SK-N-SH (cell line): ENCODE results near the gene ALKBH2. TPM values are rescaled to one million over a fixed set of nuclear protein-coding genes. Genes with fewer than 3 reads are reported as not detected.

Experiments used
- CTCF ChIA-PET: fragments of 300-600, 350-600 bp; formaldehyde crosslinking; extraction: SDS; loops from one replicate; lab custom pipeline; 2021; lab: Yijun Ruan, JAX
- POLR2A ChIA-PET: fragments of 350-600 bp; sonication (Branson Sonifier 250); formaldehyde crosslinking; extraction: SDS; loops from one replicate; lab custom pipeline; 2020; ENCODE audit warnings: antibody characterized with exemption, inconsistent platforms; lab: Yijun Ruan, JAX
- DNase-seq: peaks from one replicate; pipeline ENCODE4 v3.0.0; 2012
- H2AFZ ChIP-seq: fragments of 200-600 bp; sonication (generic); 2 replicates; pipeline ENCODE4 v1.8.1; 2016; ENCODE audit warnings: antibody characterized with exemption, mild to moderate bottlenecking, low read depth
- H3F3A ChIP-seq: fragments of 200-600 bp; sonication (generic); replicated peaks from 2 replicates; pipeline ENCODE3; 2016; ENCODE audit warnings: antibody characterized with exemption, mild to moderate bottlenecking; ENCODE audit not compliant: insufficient read depth
- H3K27ac ChIP-seq, 2 experiments: fragments of 200-500 bp in 1 of 2; fragments of 200-600 bp in 1 of 2; sonication (Bioruptor generic) in 1 of 2; sonication (generic), shearing (Covaris generic) in 1 of 2; 2 replicates each; pipeline versions ENCODE4 v1.5.1 to v1.6.1; 2014 to 2016; ENCODE audit warnings: low read depth in 2 of 2, inconsistent platforms in 1 of 2, low read length in 1 of 2, mild to moderate bottlenecking in 1 of 2, mixed read lengths in 1 of 2
- H3K27me3 ChIP-seq: fragments of 200-600 bp; sonication (generic), shearing (Covaris generic); 2 replicates; pipeline ENCODE4 v1.6.1; 2016; ENCODE audit warnings: mixed run types; ENCODE audit not compliant: insufficient read depth
- H3K36me3 ChIP-seq, 2 experiments: fragments of 200-500 bp in 1 of 2; fragments of 200-600 bp in 1 of 2; sonication (Bioruptor generic) in 1 of 2; sonication (generic) in 1 of 2; replicated peaks in 1 of 2; 2 replicates each; pipeline versions ENCODE3 to v1.5.1; 2014 to 2016; ENCODE audit warnings: low read length in 1 of 2, mild to moderate bottlenecking in 1 of 2; ENCODE audit not compliant: insufficient read depth in 2 of 2, control insufficient read depth in 1 of 2
- H3K4me1 ChIP-seq, 2 experiments: fragments of 200-500 bp in 1 of 2; fragments of 200-600 bp in 1 of 2; sonication (Bioruptor generic) in 1 of 2; sonication (generic), shearing (Covaris generic) in 1 of 2; 2 replicates each; pipeline versions ENCODE4 v1.5.1 to v1.6.1; 2014 to 2016; ENCODE audit warnings: low read depth in 1 of 2, low read length in 1 of 2, mixed run types in 1 of 2; ENCODE audit not compliant: insufficient read depth in 2 of 2, control insufficient read depth in 1 of 2
- H3K4me2 ChIP-seq: fragments of 200-600 bp; sonication (generic), shearing (Covaris generic); 2 replicates; pipeline ENCODE4 v1.6.1; 2017; ENCODE audit warnings: mixed run types
- H3K4me3 ChIP-seq, 2 experiments: fragments of 200-500 bp in 1 of 2; fragments of 200-600 bp in 1 of 2; sonication (Bioruptor generic) in 1 of 2; sonication (generic), shearing (Covaris generic) in 1 of 2; 2 replicates each; pipeline versions ENCODE4 v1.5.1 to v1.8.1; 2014 to 2016; ENCODE audit warnings: low read depth in 2 of 2, inconsistent platforms in 1 of 2, low read length in 1 of 2, mild to moderate bottlenecking in 1 of 2, mixed read lengths in 1 of 2, moderate library complexity in 1 of 2
- H3K79me2 ChIP-seq: fragments of 200-600 bp; sonication (generic); 2 replicates; pipeline ENCODE4 v1.8.1; 2017; ENCODE audit warnings: mild to moderate bottlenecking; ENCODE audit not compliant: insufficient read depth
- H3K9ac ChIP-seq: fragments of 200-600 bp; sonication (generic); 2 replicates; pipeline ENCODE4 v1.6.1; 2017; ENCODE audit warnings: mixed run types
- H3K9me2 ChIP-seq: fragments of 200-600 bp; sonication (generic); 2 replicates; pipeline ENCODE4 v1.6.1; 2017; ENCODE audit warnings: mixed run types
- H3K9me3 ChIP-seq: fragments of 200-600 bp; sonication (generic); 2 replicates; pipeline ENCODE4 v1.6.1; 2017; ENCODE audit warnings: mixed run types, mild to moderate bottlenecking, moderate library complexity
- H4K20me1 ChIP-seq: fragments of 200-600 bp; sonication (generic); 2 replicates; pipeline ENCODE4 v1.6.1; 2017; ENCODE audit warnings: mild to moderate bottlenecking, mixed run types; ENCODE audit not compliant: insufficient read depth
- FOXJ3 ChIP-seq: sonication (generic); formaldehyde crosslinking; IDR thresholded peaks from 2 replicates; pipeline ENCODE4 v1.5.1; 2020; ENCODE audit warnings: mild to moderate bottlenecking, missing genetic modification reagents
- IRF3 ChIP-seq: fragments of 150-350 bp; IDR thresholded peaks from 2 replicates; pipeline ENCODE4 v1.6.1; 2016; ENCODE audit warnings: mild to moderate bottlenecking, low read depth, low read length
- MEF2A ChIP-seq: IDR thresholded peaks from 2 replicates; pipeline ENCODE4 v1.4.0; 2012; ENCODE audit warnings: low read depth, borderline replicate concordance
- RCOR1 ChIP-seq: fragments of 150-350 bp; IDR thresholded peaks from 2 replicates; pipeline ENCODE4 v1.6.1; 2017; ENCODE audit warnings: antibody characterized with exemption, low read length
- RFX5 ChIP-seq: IDR thresholded peaks from 2 replicates; pipeline ENCODE4 v1.6.1; 2012; ENCODE audit warnings: mild to moderate bottlenecking, improper control_type of control experiment, low read length
- SIN3A ChIP-seq: IDR thresholded peaks from 2 replicates; pipeline ENCODE4 v1.6.1; 2012; ENCODE audit warnings: low read depth, mild to moderate bottlenecking, low read length, moderate library complexity, borderline replicate concordance
- TAF1 ChIP-seq: IDR thresholded peaks from 2 replicates; pipeline ENCODE4 v1.6.1; 2012; ENCODE audit warnings: low read depth, mild to moderate bottlenecking, low read length, moderate library complexity, borderline replicate concordance
- TEAD4 ChIP-seq: IDR thresholded peaks from 2 replicates; pipeline ENCODE4 v1.4.0; 2012; ENCODE audit warnings: mild to moderate bottlenecking, borderline replicate concordance; ENCODE audit not compliant: insufficient read depth
- USF1 ChIP-seq: IDR thresholded peaks from 2 replicates; pipeline ENCODE4 v1.4.0; 2012; ENCODE audit warnings: low read depth, borderline replicate concordance
- WGBS: methylation state at CpG from one replicate; pipeline ENCODE4 v1.1.6; 2017; ENCODE audit warnings: low lambda C conversion rate; 5-methylcytosine and 5-hydroxymethylcytosine counted together
- polyA plus RNA-seq, 3 experiments: library from polyadenylated mRNA; depleted of rRNA; stranded (reverse); fragments of >200 nt; gene quantifications; 2 replicates each; pipeline ENCODE4 v1.2.3, GENCODE V29; 2012

ALKBH2 gene
- polyA plus RNA-seq, 1 of the 3 experiments (the other 2 are of a cell fraction), result 47.3 TPM

- peaks cover 18% of the 10 kb centered on the region for H3K79me2 ChIP-seq
- H3K4me3 ChIP-seq, result no peak overlapping the region
- 94% methylated on average over 3 of the region's 3 CpGs for WGBS
- TF ChIP-seq IRF3, result no peak
- TF ChIP-seq FOXJ3 (CRISPR knock-in tag), result no peak
- no peak for TF ChIP-seq MEF2A
- TF ChIP-seq, all 33 proteins: peak for 0
- DNase-seq, result no peak
- no peaks in the 10 kb centered on the region for H4K20me1 ChIP-seq
- H3K27ac ChIP-seq, result no peak overlapping the region
- H2AFZ ChIP-seq, result no peak overlapping the region
- CTCF ChIA-PET, result interaction anchor here (1.2 kb wide), 1 partner anchor 9 kb away, joined by 5 read pairs; no protein-coding TSS in a partner anchor
- H3F3A ChIP-seq, result no peaks in the 10 kb centered on the region
- H3K4me2 ChIP-seq, result no peak overlapping the region
- peaks cover 37 to 38% of the 10 kb centered on the region in 2 experiments for H3K36me3 ChIP-seq
- no peak overlapping the region for H3K9ac ChIP-seq
- no peaks in the 10 kb centered on the region for H3K27me3 ChIP-seq
- H3K4me1 ChIP-seq, result peaks cover 0 to 5% of the 10 kb centered on the region in 2 experiments; a peak in 2 of 4 replicates
- no peaks in the 10 kb centered on the region for H3K9me2 ChIP-seq
- POLR2A ChIA-PET, result interaction anchor here (1.0 kb wide), 1 partner anchor 82 kb away, joined by 4 read pairs; the partner anchor contains the start of gene SVOP
- no peaks in the 10 kb centered on the region for H3K9me3 ChIP-seq
These were observed 9.2 kb upstream of the ALKBH2 start for GRCh38 chr12:109102491-109102890.

GRCh38 chr12:109100741-109101140 lies 7.5 kb upstream of the ALKBH2 start:
- POLR2A ChIA-PET, result no interaction called here
- 100% methylated on average over 4 of the region's 4 CpGs for WGBS

More at GRCh38 chr12:109100741-109101140, 7.5 kb upstream of the ALKBH2 start:
- Histone ChIP-seq H3K9me3 (no peaks in the 10 kb centered on the region), H3K27ac (no peak overlapping the region), H3K27me3 (no peaks in the 10 kb centered on the region), H4K20me1 (no peaks in the 10 kb centered on the region), H3K4me3 (no peak overlapping the region)
- DNase-seq, result no peak
- CTCF ChIA-PET, result interaction anchor here (0.9 to 2.7 kb wide), 2 partner anchors 11 to 284 kb away, joined by 3 to 26 read pairs; no protein-coding TSS in a partner anchor
- TF ChIP-seq TEAD4, result no peak
- TF ChIP-seq SIN3A, result no peak
- TF ChIP-seq TAF1, result no peak
- TF ChIP-seq RCOR1, result no peak
- TF ChIP-seq USF1, result no peak
- no peak for TF ChIP-seq RFX5
- TF ChIP-seq, all 33 proteins: peak for 0
- peaks cover 27 to 32% of the 10 kb centered on the region in 2 experiments for H3K36me3 ChIP-seq
- H3K4me1 ChIP-seq, result peaks cover 2 to 5% of the 10 kb centered on the region in 2 experiments; a peak in 2 of 4 replicates
- no peaks in the 10 kb centered on the region for H3F3A ChIP-seq
- H2AFZ ChIP-seq, result no peak overlapping the region
- peaks cover 18% of the 10 kb centered on the region for H3K79me2 ChIP-seq
- no peaks in the 10 kb centered on the region for H3K9me2 ChIP-seq
- no peak overlapping the region for H3K9ac ChIP-seq
- no peak overlapping the region for H3K4me2 ChIP-seq
